Measurements from ENCODE around the gene PHEX.

The PHEX gene

DNA sequence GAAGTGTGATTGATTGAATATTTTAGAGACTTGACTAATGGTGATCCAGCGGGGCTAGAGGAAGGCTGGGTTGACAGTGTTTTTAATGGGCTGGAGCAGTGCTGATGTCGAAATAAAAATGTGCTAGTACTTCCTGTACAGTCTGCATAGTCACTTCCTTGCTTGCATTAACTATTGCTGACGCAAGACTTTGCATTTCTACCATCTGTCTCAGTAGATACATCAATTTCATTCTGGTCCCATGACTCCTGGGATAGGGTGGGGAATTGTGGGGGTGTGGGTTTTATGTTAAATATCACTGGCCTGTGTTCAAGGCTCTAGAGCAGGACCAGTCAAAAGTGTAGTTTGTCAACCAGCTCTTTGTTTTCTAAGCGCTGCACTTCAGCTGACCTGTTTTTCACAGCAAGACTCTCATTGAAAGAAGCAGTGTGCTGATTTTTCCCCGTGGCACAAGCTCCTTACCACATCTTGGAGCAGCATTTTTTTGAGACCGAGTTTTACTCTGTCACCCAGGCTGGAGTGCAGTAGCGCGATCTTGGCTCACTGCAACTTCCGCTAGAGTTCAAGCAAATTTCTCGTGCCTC lies 35.2 kb upstream of the PHEX start:
- Histone ChIP-seq H3K4me1 (ENCODE audit: control insufficient read depth, low read length) (no peaks in the 10 kb centered on the region), H3K4me2 (ENCODE audit: low read length) (no peak overlapping the region), H4K20me1 (ENCODE audit: control insufficient read depth, insufficient read depth, low read depth, low read length) (no peaks in the 10 kb centered on the region), H3K27me3 (ENCODE audit: control insufficient read depth, low read length) (no peaks in the 10 kb centered on the region), H3K27ac (ENCODE audit: low read depth, low read length) (no peak overlapping the region), H3K36me3 (ENCODE audit: control insufficient read depth, low read length) (peaks cover 3% of the 10 kb centered on the region; the same call in 1 of the 2 replicates), H3K4me3 (ENCODE audit: low read length) (no peak overlapping the region), H3F3A (ENCODE audit: control insufficient read depth, insufficient read depth) (no peaks in the 10 kb centered on the region), H3K9me2 (replicated peaks; ENCODE audit: control insufficient read depth, low read length) (no peaks in the 10 kb centered on the region), H3K79me2 (ENCODE audit: control insufficient read depth, low read length) (no peaks in the 10 kb centered on the region), H3K9me3 (ENCODE audit: control insufficient read depth, insufficient read depth, low read length) (no peaks in the 10 kb centered on the region)
- TF ChIP-seq, protein P1, sequence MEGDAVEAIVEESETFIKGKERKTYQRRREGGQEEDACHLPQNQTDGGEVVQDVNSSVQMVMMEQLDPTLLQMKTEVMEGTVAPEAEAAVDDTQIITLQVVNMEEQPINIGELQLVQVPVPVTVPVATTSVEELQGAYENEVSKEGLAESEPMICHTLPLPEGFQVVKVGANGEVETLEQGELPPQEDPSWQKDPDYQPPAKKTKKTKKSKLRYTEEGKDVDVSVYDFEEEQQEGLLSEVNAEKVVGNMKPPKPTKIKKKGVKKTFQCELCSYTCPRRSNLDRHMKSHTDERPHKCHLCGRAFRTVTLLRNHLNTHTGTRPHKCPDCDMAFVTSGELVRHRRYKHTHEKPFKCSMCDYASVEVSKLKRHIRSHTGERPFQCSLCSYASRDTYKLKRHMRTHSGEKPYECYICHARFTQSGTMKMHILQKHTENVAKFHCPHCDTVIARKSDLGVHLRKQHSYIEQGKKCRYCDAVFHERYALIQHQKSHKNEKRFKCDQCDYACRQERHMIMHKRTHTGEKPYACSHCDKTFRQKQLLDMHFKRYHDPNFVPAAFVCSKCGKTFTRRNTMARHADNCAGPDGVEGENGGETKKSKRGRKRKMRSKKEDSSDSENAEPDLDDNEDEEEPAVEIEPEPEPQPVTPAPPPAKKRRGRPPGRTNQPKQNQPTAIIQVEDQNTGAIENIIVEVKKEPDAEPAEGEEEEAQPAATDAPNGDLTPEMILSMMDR (IDR thresholded peaks at IDR 0.05; ENCODE audit: low read depth, low read length, poor library complexity, severe bottlenecking), result no peak
- no peak for TF ChIP-seq EZH2phosphoT487 (IDR thresholded peaks at IDR 0.05; ENCODE audit: borderline replicate concordance, low read length)

DNA sequence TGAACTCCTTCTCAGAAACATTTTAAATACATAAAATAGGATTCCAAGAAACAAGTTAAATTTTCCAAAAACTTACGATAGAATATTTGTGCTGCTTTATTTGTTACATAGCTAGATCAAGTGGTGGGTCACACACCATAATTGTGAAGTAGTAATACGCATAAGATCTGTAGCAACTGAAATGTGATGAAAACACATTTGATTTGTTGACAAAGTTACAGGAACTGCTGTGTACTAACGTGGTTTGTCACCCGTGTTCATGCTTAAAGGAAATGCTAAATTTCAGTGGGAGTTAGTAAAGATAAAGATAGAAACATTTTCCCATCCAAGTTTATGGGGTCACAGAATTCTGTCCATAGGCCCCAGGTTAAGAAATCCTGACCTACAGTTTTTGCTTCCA lies 34.1 kb upstream of the PHEX start:
- Histone ChIP-seq H3K27ac (ENCODE audit: low read depth, low read length) (no peak overlapping the region), H3K9me2 (replicated peaks; ENCODE audit: control insufficient read depth, low read length) (no peaks in the 10 kb centered on the region), H3K79me2 (ENCODE audit: control insufficient read depth, low read length) (no peaks in the 10 kb centered on the region), H3K4me2 (ENCODE audit: low read length) (no peak overlapping the region), H3K4me3 (ENCODE audit: low read length) (no peak overlapping the region), H4K20me1 (ENCODE audit: control insufficient read depth, insufficient read depth, low read depth, low read length) (no peaks in the 10 kb centered on the region), H3K9me3 (ENCODE audit: control insufficient read depth, insufficient read depth, low read length) (no peaks in the 10 kb centered on the region), H3K36me3 (ENCODE audit: control insufficient read depth, low read length) (no peaks in the 10 kb centered on the region), H3K4me1 (ENCODE audit: control insufficient read depth, low read length) (no peaks in the 10 kb centered on the region), H3F3A (ENCODE audit: control insufficient read depth, insufficient read depth) (no peaks in the 10 kb centered on the region), H3K27me3 (ENCODE audit: control insufficient read depth, low read length) (no peaks in the 10 kb centered on the region)
- TF ChIP-seq, protein P1 (IDR thresholded peaks at IDR 0.05; ENCODE audit: low read depth, low read length, poor library complexity, severe bottlenecking), result no peak
- TF ChIP-seq EZH2phosphoT487 (IDR thresholded peaks at IDR 0.05; ENCODE audit: borderline replicate concordance, low read length), result no peak

DNA sequence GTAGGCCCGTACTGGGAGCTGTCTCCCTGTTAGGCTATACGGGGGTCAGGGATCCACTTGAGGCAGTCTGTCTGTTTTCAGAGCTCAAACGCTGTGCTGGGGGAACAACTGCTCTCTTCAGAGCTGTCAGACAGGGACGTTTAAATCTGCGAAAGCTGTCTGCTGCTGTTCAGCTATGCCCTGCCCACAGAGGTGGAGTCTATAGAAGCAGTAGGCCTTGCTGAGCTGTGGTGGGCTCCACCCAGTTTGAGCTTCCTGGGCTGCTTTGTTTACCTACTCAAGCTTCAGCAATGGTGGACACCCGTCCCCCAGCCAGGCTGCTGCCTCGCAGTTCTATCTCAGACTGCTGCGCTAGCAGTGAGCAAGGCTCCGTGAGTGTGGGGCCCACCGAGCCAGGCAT lies 27.3 kb upstream of the PHEX start:
- Histone ChIP-seq H3K27ac (ENCODE audit: low read depth, low read length) (no peak overlapping the region), H3K79me2 (ENCODE audit: control insufficient read depth, low read length) (no peaks in the 10 kb centered on the region), H3K36me3 (ENCODE audit: control insufficient read depth, low read length) (no peaks in the 10 kb centered on the region), H3K27me3 (ENCODE audit: control insufficient read depth, low read length) (no peaks in the 10 kb centered on the region), H4K20me1 (ENCODE audit: control insufficient read depth, insufficient read depth, low read depth, low read length) (no peaks in the 10 kb centered on the region), H3K4me3 (ENCODE audit: low read length) (no peak overlapping the region), H3K9me3 (ENCODE audit: control insufficient read depth, insufficient read depth, low read length) (no peaks in the 10 kb centered on the region), H3F3A (ENCODE audit: control insufficient read depth, insufficient read depth) (no peaks in the 10 kb centered on the region), H3K4me1 (ENCODE audit: control insufficient read depth, low read length) (no peaks in the 10 kb centered on the region), H3K9me2 (replicated peaks; ENCODE audit: control insufficient read depth, low read length) (no peaks in the 10 kb centered on the region), H3K4me2 (ENCODE audit: low read length) (no peak overlapping the region)
- TF ChIP-seq, protein P1 (IDR thresholded peaks at IDR 0.05; ENCODE audit: low read depth, low read length, poor library complexity, severe bottlenecking), result no peak
